Islet precursor cell (in vitro differentiated cells): ENCODE results near the gene RGS11.
"Not testable (repeated sequence)": the region's sequence is repeated elsewhere in the genome, so short reads cannot be mapped to it uniquely, and the experiment has no call there.

ENCODE experiments used
- DNase-seq: peaks from one replicate; pipeline ENCODE4 v3.0.0-alpha.2; 2018

The RGS11 gene

GRCh38 chr16:261031-261691 lies 14.6 kb downstream of the RGS11 start:
- no peak for DNase-seq

DNA sequence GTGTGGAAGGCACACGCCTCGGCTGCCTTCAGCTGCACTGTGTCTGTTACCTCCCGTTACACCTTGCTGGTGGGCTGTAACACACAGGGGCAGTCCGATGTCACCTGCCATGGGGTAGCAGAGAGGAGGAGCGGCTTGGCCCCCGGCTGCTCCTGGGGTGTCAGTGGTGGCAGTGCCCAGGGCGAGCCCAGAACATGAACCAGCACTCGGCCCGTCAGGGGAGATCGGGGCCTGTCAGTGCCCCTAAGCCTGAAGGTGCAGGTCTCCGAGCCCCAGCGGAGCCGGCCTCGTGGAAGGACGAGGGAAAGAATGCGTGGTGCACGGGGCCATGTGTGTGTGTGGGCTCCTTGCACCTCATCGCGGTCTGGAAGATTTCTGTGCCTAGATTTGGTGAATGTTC lies 15.4 kb downstream of the RGS11 start:
- no peak for DNase-seq

GRCh38 chr16:259814-260253 lies 15.9 kb downstream of the RGS11 start:
- DNase-seq, result peak; percentile 47

GRCh38 chr16:259226-259625 lies 16.5 kb downstream of the RGS11 start:
- no peak for DNase-seq

DNA sequence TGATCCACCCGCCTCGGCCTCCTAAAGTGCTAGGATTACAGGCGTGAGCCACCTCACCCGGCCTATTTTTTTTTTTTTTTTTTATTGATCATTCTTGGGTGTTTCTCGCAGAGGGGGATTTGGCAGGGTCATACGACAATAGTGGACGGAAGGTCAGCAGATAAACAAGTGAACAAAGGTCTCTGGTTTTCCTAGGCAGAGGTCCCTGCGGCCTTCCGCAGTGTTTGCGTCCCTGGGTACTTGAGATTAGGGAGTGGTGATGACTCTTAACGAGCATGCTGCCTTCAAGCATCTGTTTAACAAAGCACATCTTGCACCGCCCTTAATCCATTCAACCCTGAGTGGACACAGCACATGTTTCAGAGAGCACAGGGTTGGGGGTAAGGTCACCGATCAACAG lies 17.7 kb downstream of the RGS11 start:
- not testable (repeated sequence) for DNase-seq

- no peak for DNase-seq
Measured at GRCh38 chr16:255183-255582, 20.6 kb downstream of the RGS11 start.

DNA sequence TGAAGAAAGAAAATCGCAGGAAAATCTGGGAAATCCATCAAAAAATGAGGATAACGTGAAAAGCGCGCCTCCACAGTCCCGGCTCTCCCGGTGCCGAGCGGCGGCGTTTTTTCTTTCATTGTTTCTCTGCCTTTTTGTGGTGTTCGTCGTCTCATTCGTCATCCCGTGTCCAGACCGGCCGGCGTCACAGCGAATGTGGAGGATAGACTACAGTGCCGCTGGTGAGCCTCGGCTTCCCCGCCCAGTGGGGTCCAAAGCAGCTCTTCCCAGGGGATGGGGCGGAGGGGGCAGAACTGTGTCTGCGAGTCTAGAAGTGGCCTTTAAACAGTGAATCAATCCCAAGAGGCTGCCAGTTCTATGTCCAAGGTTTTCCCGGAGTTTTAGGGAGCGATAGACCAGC lies 21.3 kb downstream of the RGS11 start:
- no peak for DNase-seq

DNA sequence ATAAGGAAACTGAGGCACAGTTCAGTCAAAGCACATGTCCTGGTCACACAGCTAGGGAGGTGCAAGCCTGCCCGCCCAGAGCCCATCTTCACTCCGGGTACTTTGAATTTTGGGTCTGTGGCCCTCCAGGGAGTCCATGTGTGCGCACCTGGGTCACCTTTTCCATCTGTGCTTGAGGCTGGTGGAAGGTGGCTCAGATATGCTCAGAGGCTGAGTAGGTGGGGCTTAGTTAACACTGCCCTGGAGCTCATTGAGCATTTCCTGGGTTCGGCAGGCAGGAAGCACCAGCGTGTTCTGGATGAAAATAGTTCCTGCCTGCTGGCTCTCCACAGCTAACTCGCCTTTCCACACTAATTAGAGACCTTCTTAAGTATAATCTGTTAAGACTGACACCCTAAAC lies 21.9 kb downstream of the RGS11 start:
- DNase-seq, result no peak

- DNase-seq, result no peak
Measured at GRCh38 chr16:252366-253337, 23.1 kb downstream of the RGS11 start.

DNA sequence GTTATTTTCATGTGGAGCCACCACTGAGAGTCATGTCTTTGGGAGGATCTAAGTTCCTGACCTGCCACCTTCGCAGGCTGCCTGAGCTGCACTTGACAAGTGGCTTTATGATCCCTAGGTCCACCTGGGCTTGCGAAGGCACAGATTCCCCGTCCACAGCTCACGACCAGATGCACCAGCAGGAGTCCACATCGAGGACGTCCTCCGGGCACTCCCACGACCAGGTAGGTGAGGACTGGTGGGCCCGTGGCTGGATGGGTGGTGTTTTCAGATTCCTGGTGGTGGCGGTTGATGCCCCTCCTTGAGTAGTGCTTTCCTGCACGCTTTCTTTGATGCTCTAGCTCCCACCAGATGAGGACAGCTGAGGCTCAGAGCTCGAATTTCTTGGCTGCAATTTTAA lies 26.3 kb downstream of the RGS11 start:
- no peak for DNase-seq

DNA sequence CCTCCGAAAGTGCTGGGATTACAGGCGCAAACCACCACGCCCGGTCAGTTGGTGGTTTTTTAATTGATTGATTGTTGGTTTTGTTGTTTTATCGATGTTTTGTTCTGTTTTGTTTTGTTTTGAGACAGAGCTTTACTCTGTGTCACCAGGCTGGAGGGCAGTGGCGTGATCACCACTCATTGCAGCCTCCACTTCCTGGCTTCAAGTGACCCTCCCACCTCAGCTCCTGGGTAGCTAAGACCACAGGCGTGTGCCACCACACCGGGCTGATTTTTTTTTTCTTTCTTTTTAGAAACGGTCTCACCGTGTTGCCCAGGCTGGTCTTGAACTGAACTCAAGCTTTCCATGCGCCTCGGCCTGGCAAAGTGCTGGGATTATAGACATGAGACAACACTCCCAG lies 28.7 kb downstream of the RGS11 start:
- DNase-seq, result no peak

GRCh38 chr16:245105-245504 lies 30.6 kb downstream of the RGS11 start:
- no peak for DNase-seq

DNA sequence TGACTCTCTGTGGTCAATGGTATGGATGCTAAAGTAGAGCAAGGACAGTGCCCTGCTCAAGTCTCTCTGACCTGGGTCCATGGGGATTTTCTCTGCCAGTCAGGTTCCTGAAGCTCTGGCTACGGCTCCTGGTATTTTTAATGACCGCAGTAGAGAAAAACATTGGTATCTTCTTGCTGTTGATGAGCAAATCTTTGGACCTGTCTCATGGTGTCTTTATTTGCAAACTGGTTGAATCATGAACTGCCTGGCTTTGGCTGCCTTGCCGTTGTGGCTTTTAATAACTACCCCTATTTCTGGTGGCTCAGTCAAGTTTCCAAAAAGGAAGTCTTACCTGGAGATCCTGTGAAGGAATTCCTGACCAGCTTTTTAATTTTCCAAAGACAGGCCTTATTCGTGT lies 32.4 kb downstream of the RGS11 start:
- no peak for DNase-seq

- no peak for DNase-seq
Measured at GRCh38 chr16:242281-242680, 33.5 kb downstream of the RGS11 start.

- DNase-seq, result no peak
Measured at GRCh38 chr16:240559-240958, 35.2 kb downstream of the RGS11 start.

GRCh38 chr16:239948-240277 lies 35.8 kb downstream of the RGS11 start:
- no peak for DNase-seq

GRCh38 chr16:234468-235305 lies 41.1 kb downstream of the RGS11 start, which contains the start of gene FAM234A:
Gene FAM234A, plus strand, starts transcription at chr16:234821. Its CDS starts 19,593 bp downstream, at chr16:254414.
- peak; percentile 96 for DNase-seq

DNA sequence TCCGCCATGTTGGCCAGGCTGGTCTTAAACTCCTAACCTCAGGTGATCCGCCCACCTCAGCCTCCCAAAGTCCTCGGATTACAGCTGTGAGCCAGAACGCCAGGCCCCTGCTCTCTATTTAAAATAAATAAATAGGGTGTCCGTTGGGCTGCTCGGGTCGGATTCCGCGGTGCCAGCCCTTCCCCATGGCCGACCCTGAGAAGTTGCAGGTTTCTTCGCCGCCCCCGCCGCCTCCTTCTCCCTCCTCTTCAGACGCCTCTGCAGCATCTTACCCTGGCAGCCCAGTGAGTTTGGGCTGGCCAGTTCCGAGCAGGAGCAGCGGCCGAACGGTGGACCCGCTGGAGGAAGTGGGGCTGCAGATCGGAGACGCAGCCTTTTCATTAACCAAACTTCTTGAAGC lies 44.8 kb downstream of the RGS11 start:
- no peak for DNase-seq

DNA sequence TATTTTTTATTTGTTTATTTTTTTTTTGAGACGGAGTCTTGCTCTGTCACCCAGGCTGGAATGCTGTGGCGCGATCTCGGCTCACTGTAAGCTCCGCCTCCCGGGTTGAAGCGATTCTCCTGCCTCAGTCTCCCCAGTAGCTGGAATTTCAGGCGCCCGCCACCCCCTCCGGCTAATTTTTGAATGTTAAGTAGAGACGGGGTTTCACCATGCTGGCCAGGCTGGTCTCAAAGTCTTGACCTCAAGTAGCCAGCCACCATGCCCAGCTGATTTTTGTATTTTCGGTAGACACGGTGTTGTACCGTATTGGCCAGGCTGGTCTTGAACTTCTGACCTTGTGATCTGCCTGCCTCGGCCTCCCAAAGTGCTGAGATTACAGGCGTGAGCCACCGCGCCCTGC lies 45.4 kb downstream of the RGS11 start:
- DNase-seq, result not testable (repeated sequence)

- no peak for DNase-seq
Measured at GRCh38 chr16:229731-230281, 45.9 kb downstream of the RGS11 start.

DNA sequence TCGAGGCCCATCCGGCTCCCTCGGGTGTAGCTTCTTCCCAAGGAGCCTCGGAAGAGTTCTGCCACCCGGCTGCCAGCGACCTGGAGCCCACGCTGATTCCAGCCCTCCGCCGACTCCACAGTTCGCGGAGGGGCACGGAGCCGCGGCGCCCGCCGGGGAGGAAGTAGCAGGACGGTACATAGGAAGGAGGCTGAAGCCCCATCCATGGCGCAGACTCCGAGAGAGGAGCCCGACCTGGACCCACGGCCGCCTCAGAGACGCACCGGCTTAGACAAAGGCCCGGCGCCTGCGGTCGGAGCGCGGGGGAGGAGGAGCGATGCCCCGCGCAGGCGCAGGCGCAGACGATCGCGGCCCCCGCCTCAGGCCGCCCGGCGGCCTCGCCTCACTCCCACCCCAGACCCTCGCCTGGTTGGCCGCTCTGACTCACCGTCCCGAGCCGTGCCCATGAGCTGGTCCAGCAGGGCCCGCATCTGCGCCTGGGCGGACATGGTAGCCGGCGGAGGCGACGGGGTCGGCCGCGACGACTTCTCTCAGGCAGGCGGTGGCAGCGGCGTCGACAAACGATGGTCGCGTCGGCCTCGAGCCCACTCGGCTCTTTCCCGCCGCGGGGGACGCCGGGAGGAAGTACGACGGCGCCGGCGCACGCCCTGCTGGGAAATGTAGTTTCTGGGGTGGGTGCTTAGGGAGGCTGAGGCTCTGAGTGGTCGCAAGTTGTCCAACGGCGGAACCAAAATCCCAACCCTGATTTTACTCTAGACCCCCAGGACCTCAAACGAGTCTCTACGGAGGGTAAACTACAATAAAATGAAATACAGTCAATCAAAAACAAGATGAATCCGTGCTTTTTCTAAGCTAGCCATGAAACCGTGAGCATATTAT lies 46.7 kb downstream of the RGS11 start, which contains the start of gene LUC7L:
TSS of gene LUC7L (minus strand) at position 598 of the 879 bp plus-strand sequence. CDS start at position 488, 110 bp downstream.
- peak; percentile 92 for DNase-seq
